Heart left ventricle (tissue), 13 donors: ENCODE results near the gene KHDC1.

Experiments
- POLR2A ChIP-seq, 2 donors: fragments of 450-650 bp; IDR thresholded peaks; one replicate each; pipeline ENCODE4 v1.6.1; 2017; ENCODE audit warnings: antibody characterized with exemption in 2 of 2, mild to moderate bottlenecking in 2 of 2, moderate library complexity in 2 of 2
- TF ChIP-seq, protein P1 (sequence below), 12 donors: fragments of 200-600 bp; sonication (generic) in 4 of 12; IDR thresholded peaks; one replicate each; pipeline versions ENCODE4 v1.5.0 to v1.8.0; 2018 to 2022; ENCODE audit warnings: antibody characterized with exemption in 12 of 12, mild to moderate bottlenecking in 5 of 12
- donor health status: ischemic (EF 13 %, LVEDD 7.1; RV severe dilation, severe dysfunction).
- donor health status: DM: no; HTN: yes; CAD: no.
- donor health status: DM: no; HTN: no; CAD: no.
- donor health status: ischemic (EF 25% LVEDD 6.9; RV normal size, moderate dysfunction).
- donor health status: ischemic (EF 25% LVEDD 5.7; RV mildly dilated, moderate dysfunction).
- donor health status: ischemic (EF 35%, LVEDD 5.7; RV mildly dilated, moderate dysfunction).
- donor health status: nonischemic (EF 11% LVEDD 7.7; RV severe dilation, severe dysfunction).
- donor health status: DM: yes; HTN: yes; CAD: no.
- donor health status: PGD.
- donor health status: ischemic (EF 29% LVEDD 5.4; RV normal size, mild dysfunction).
- donor health status: nonischemic (EF 23%, LVEDD 6.1; RV moderate dilation, normal function).

DNA sequence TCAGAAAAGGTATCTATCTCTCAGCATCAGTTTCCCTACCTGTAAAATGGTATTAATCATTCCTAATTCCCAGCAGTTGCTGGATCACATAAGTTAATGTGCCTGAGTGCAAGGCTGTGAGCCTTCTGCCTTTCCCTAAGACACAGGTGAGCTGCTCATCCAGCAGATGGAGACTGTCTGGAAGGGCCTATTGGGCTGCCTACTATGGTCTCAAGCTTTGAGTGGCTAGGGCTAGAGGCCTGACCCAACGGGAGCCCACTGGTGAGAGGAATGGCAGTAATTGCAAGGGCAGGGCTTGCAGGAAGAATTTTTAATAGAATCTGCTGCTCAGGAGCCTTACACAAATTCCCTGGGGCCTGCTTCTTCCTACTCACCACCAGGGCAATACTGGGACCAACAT, 4.3 kb downstream of the KHDC1 start:
- no peak for TF ChIP-seq POLR2A (IDR thresholded peaks at IDR 0.05)
- TF ChIP-seq, protein P1, sequence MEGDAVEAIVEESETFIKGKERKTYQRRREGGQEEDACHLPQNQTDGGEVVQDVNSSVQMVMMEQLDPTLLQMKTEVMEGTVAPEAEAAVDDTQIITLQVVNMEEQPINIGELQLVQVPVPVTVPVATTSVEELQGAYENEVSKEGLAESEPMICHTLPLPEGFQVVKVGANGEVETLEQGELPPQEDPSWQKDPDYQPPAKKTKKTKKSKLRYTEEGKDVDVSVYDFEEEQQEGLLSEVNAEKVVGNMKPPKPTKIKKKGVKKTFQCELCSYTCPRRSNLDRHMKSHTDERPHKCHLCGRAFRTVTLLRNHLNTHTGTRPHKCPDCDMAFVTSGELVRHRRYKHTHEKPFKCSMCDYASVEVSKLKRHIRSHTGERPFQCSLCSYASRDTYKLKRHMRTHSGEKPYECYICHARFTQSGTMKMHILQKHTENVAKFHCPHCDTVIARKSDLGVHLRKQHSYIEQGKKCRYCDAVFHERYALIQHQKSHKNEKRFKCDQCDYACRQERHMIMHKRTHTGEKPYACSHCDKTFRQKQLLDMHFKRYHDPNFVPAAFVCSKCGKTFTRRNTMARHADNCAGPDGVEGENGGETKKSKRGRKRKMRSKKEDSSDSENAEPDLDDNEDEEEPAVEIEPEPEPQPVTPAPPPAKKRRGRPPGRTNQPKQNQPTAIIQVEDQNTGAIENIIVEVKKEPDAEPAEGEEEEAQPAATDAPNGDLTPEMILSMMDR (IDR thresholded peaks at IDR 0.05) = no peak
